ENCODE data around the gene SEL1L3. TPM values are rescaled to one million over a fixed set of nuclear protein-coding genes. Genes with fewer than 3 reads are reported as not detected.
A peak's percentile ranks its signal among the peaks of the same experiment; 100 is the strongest.

The SEL1L3 gene
- 173 and 180 TPM in 2 replicates for total RNA-seq (2014; rRNA removed; shearing (Covaris generic))
- total RNA-seq (2022), result 301 and 313 TPM in 2 replicates
- percentile 98 among the genes with signal in this experiment for Bru-seq, nascent RNA
- BruChase-seq, experiment 1, labeled RNA remaining after a 6-hour chase, result percentile 97 among the genes with signal in this experiment
- BruChase-seq, experiment 2, labeled RNA remaining after a 2-hour chase, result percentile 97 among the genes with signal in this experiment
- long read RNA-seq, full-length matches to known transcripts, result 397 of 720 reads
- long read RNA-seq, partial matches to known transcripts, result 113 of 720 reads
- long read RNA-seq, other reads (novel, unspliced or antisense), result 210 of 720 reads

GRCh38 chr4:25862411-25863346 is at the start of gene SEL1L3:
SEL1L3 (minus strand) TSS chr4:25862988; CDS start chr4:25862836, 152 bp downstream.
- Histone ChIP-seq H3K4me3 (ENCODE audit: low read depth, low read length, poor library complexity, severe bottlenecking) (peak within 1 kb of the TSS; percentile 75), H3K79me2 (ENCODE audit: insufficient read depth, low read depth, low read length) (peaks cover 91% of the 10 kb centered on the region), H2AFZ (ENCODE audit: low read length) (no peak within 1 kb of the TSS), H3K4me2 (ENCODE audit: low read length) (peak within 1 kb of the TSS; percentile 96), H3K9me3 (ENCODE audit: low read length) (no peaks in the 10 kb centered on the region), H3K36me3 (ENCODE audit: insufficient read depth, low read length) (peaks cover 51% of the 10 kb centered on the region), H3K4me1 (ENCODE audit: insufficient read depth, low read length, poor library complexity, severe bottlenecking) (peaks cover 69% of the 10 kb centered on the region), H3K27ac (ENCODE audit: low read depth, low read length, poor library complexity, severe bottlenecking) (peak within 1 kb of the TSS; percentile 99), H4K20me1 (ENCODE audit: insufficient read depth, low read length) (peaks cover 14% of the 10 kb centered on the region; the same call in 1 of the 2 replicates), H3K9me2 (ENCODE audit: insufficient read depth, low read length) (no peaks in the 10 kb centered on the region)
- no TSS peak for BruUV-seq (replicated peaks)
- TF ChIP-seq EZH2phosphoT487 (IDR thresholded peaks at IDR 0.05; ENCODE audit: borderline replicate concordance, low read depth, low read length) (no peak), CTCF (conservative IDR thresholded peaks at IDR 0.05; ENCODE audit: low read length) (no peak)
- ChIA-PET CTCF (ENCODE audit: unreplicated experiment) (no interaction called here), POLR2A (interaction anchor here (0.7 to 4.1 kb wide), 6 partner anchors 11 to 49 kb away, joined by 3 to 134 read pairs (median 8); no protein-coding TSS in a partner anchor)
- peak; percentile 67 for DNase-seq (ENCODE audit: low spot score)
- intact Hi-C loops (cut with micrococcal nuclease; ENCODE audit: unreplicated experiment), result loop anchor here (5.0 kb wide), 1 partner anchor 965 kb away; no protein-coding TSS in a partner anchor

- H3K79me2 ChIP-seq (ENCODE audit: insufficient read depth, low read depth, low read length), result peaks cover 17% of the 10 kb centered on the region
- CTCF ChIA-PET (ENCODE audit: unreplicated experiment), result interaction anchor here (1.1 kb wide), 1 partner anchor 16 kb away, joined by 3 read pairs; no protein-coding TSS in a partner anchor
Observed at GRCh38 chr4:25911356-25911755, 48.6 kb upstream of the SEL1L3 start.

More at GRCh38 chr4:25911356-25911755, 48.6 kb upstream of the SEL1L3 start:
- Histone ChIP-seq H3K9me3 (ENCODE audit: low read length) (no peaks in the 10 kb centered on the region), H3K9me2 (ENCODE audit: insufficient read depth, low read length) (no peaks in the 10 kb centered on the region), H3K4me2 (ENCODE audit: low read length) (no peak overlapping the region), H3K36me3 (ENCODE audit: insufficient read depth, low read length) (peaks cover 19% of the 10 kb centered on the region), H3K4me3 (ENCODE audit: low read depth, low read length, poor library complexity, severe bottlenecking) (no peak overlapping the region), H2AFZ (ENCODE audit: low read length) (no peak overlapping the region), H3K27ac (ENCODE audit: low read depth, low read length, poor library complexity, severe bottlenecking) (no peak overlapping the region), H4K20me1 (ENCODE audit: insufficient read depth, low read length) (no peaks in the 10 kb centered on the region), H3K4me1 (ENCODE audit: insufficient read depth, low read length, poor library complexity, severe bottlenecking) (peaks cover 25% of the 10 kb centered on the region)
- DNase-seq (ENCODE audit: low spot score), result no peak
- intact Hi-C loops (cut with micrococcal nuclease; ENCODE audit: unreplicated experiment), result loop anchor here (5.0 kb wide), 1 partner anchor 411 kb away; the partner anchor contains the start of gene RBPJ
- TF ChIP-seq EZH2phosphoT487 (IDR thresholded peaks at IDR 0.05; ENCODE audit: borderline replicate concordance, low read depth, low read length) (no peak), CTCF (conservative IDR thresholded peaks at IDR 0.05; ENCODE audit: low read length) (no peak)
- POLR2A ChIA-PET, result interaction anchor here (0.6 to 4.9 kb wide), 8 partner anchors 10 to 52 kb away, joined by 3 to 43 read pairs (median 12); no protein-coding TSS in a partner anchor
- BruUV-seq (replicated peaks), result no TSS peak

Measured in OCI-LY7 (cell line).